H1 (cell line): ENCODE results near the gene FARP2. TPM values are rescaled to one million over a fixed set of nuclear protein-coding genes. Genes with fewer than 3 reads are reported as not detected.

Experiments
- CTCF ChIA-PET: fragments of 300-600 bp; sonication (Branson Sonifier 250); formaldehyde crosslinking; loops from one replicate; lab custom pipeline; 2021; ENCODE audit not compliant: partially characterized antibody; lab: Charles Lee
- POLR2A ChIA-PET: fragments of 300-600 bp; sonication (Branson Sonifier 250); formaldehyde crosslinking; loops from one replicate; lab custom pipeline; 2021; ENCODE audit warnings: inconsistent platforms; ENCODE audit not compliant: partially characterized antibody; lab: Charles Lee
- DNase-seq, 2 experiments: peaks; one replicate each; pipeline versions ENCODE4 v3.0.0 to v3.0.0-alpha.2; 2010 to 2022; ENCODE audit warnings: low spot score in 2 of 2, low read depth in 1 of 2, mixed read lengths in 1 of 2
- FAIRE-seq: peaks from 2 replicates; lab custom pipeline; 2011; peaks lifted over from hg19 to GRCh38; lab: Jason Lieb, UNC
- H2AFZ ChIP-seq: 2 replicates; pipeline ENCODE4 v1.8.1; 2012; ENCODE audit warnings: low read length, inconsistent platforms
- H2AK5ac ChIP-seq: 2 replicates; pipeline ENCODE4 v1.6.1; 2013; ENCODE audit warnings: low read depth, low read length
- H2BK120ac ChIP-seq: replicated peaks from 2 replicates; pipeline ENCODE3; 2013; ENCODE audit warnings: low read depth, low read length, inconsistent platforms
- H2BK12ac ChIP-seq: 2 replicates; pipeline ENCODE4 v1.6.1; 2013; ENCODE audit warnings: low read depth, low read length
- H2BK15ac ChIP-seq: 2 replicates; pipeline ENCODE4 v1.6.1; 2013; ENCODE audit warnings: low read length
- H2BK20ac ChIP-seq: 2 replicates; pipeline ENCODE4 v1.6.1; 2013; ENCODE audit warnings: low read length
- H2BK5ac ChIP-seq: 2 replicates; pipeline ENCODE4 v1.6.1; 2013; ENCODE audit warnings: low read depth, low read length
- H3K14ac ChIP-seq: 2 replicates; pipeline ENCODE4 v1.6.1; 2013; ENCODE audit warnings: inconsistent platforms; ENCODE audit not compliant: insufficient read length
- H3K18ac ChIP-seq: 2 replicates; pipeline ENCODE4 v1.6.1; 2013; ENCODE audit warnings: low read length; ENCODE audit errors: extremely low read depth
- H3K23ac ChIP-seq: 2 replicates; pipeline ENCODE4 v1.6.1; 2013; ENCODE audit warnings: inconsistent platforms; ENCODE audit not compliant: insufficient read length
- H3K23me2 ChIP-seq: 2 replicates; pipeline ENCODE4 v1.6.1; 2013; ENCODE audit warnings: low read depth, low read length
- H3K27ac ChIP-seq: 2 replicates; pipeline ENCODE4 v1.6.1; 2011; ENCODE audit warnings: low read depth, low read length, inconsistent platforms
- H3K27me3 ChIP-seq, 4 experiments: replicated peaks in 1 of 4; 1 replicate in 1 of 4; 2 replicates in 3 of 4; pipeline versions ENCODE4 v1.6.1 to v1.8.1; 2011 to 2013; ENCODE audit warnings: low read length in 3 of 4, mild to moderate bottlenecking in 3 of 4, inconsistent platforms in 2 of 4, mixed read lengths in 2 of 4, moderate library complexity in 1 of 4; ENCODE audit not compliant: control insufficient read depth in 3 of 4, insufficient read depth in 3 of 4; ENCODE audit errors: extremely low read depth in 1 of 4
- H3K36me3 ChIP-seq, 4 experiments: 2 replicates each; pipeline versions ENCODE4 v1.6.1 to v1.8.1; 2011 to 2013; ENCODE audit warnings: mild to moderate bottlenecking in 4 of 4, low read length in 3 of 4, moderate library complexity in 2 of 4, control low read depth in 1 of 4, inconsistent platforms in 1 of 4; ENCODE audit not compliant: insufficient read depth in 4 of 4, control insufficient read depth in 2 of 4
- H3K4ac ChIP-seq: replicated peaks from 2 replicates; pipeline ENCODE3; 2013; ENCODE audit warnings: low read length, low read depth, mixed read lengths, inconsistent platforms; ENCODE audit not compliant: insufficient read length
- H3K4me1 ChIP-seq, 4 experiments: replicated peaks in 1 of 4; 1 replicate in 1 of 4; 2 replicates in 3 of 4; pipeline versions ENCODE4 v1.6.1 to v1.8.1; 2011 to 2013; ENCODE audit warnings: low read length in 3 of 4, inconsistent platforms in 2 of 4, mixed read lengths in 1 of 4; ENCODE audit not compliant: insufficient read depth in 4 of 4, control insufficient read depth in 3 of 4
- H3K4me2 ChIP-seq, 2 experiments: 2 replicates each; pipeline versions ENCODE4 v1.6.1 to v1.8.1; 2011 to 2013; ENCODE audit warnings: low read depth in 2 of 2, low read length in 2 of 2, control low read depth in 1 of 2, inconsistent platforms in 1 of 2, mild to moderate bottlenecking in 1 of 2; ENCODE audit not compliant: insufficient read depth in 1 of 2
- H3K4me3 ChIP-seq, 4 experiments: fragments of 200-600, 300-600 bp in 1 of 4; sonication (generic), shearing (Covaris generic), sonication (Bioruptor Twin) in 1 of 4; 2 replicates each; pipeline versions ENCODE4 v1.5.1 to v1.8.1; 2011 to 2016; ENCODE audit warnings: low read length in 4 of 4, low read depth in 3 of 4, control low read depth in 2 of 4, inconsistent platforms in 2 of 4, mild to moderate bottlenecking in 2 of 4, mixed read lengths in 1 of 4, moderate library complexity in 1 of 4; ENCODE audit not compliant: insufficient read depth in 2 of 4; ENCODE audit errors: extremely low read depth in 1 of 4
- H3K56ac ChIP-seq: replicated peaks from 2 replicates; pipeline ENCODE3; 2013; ENCODE audit warnings: low read depth, mild to moderate bottlenecking, mixed read lengths, low read length, inconsistent platforms; ENCODE audit not compliant: insufficient read length
- H3K79me1 ChIP-seq: 2 replicates; pipeline ENCODE4 v1.6.1; 2013; ENCODE audit warnings: low read depth, low read length, control low read depth
- H3K79me2 ChIP-seq, 2 experiments: 2 replicates each; pipeline versions ENCODE4 v1.6.1 to v1.8.1; 2012 to 2013; ENCODE audit warnings: low read length in 2 of 2, mild to moderate bottlenecking in 2 of 2, inconsistent platforms in 1 of 2; ENCODE audit not compliant: insufficient read depth in 2 of 2, control insufficient read depth in 1 of 2
- H3K9ac ChIP-seq, 4 experiments: replicated peaks in 1 of 4; 1 replicate in 1 of 4; 2 replicates in 3 of 4; pipeline versions ENCODE4 v1.6.1 to v1.8.1; 2011 to 2013; ENCODE audit warnings: low read depth in 3 of 4, low read length in 3 of 4, control low read depth in 2 of 4, mild to moderate bottlenecking in 2 of 4, moderate library complexity in 2 of 4, inconsistent platforms in 1 of 4; ENCODE audit errors: extremely low read depth in 1 of 4
- H3K9me3 ChIP-seq, 2 experiments: 2 replicates each; pipeline versions ENCODE4 v1.6.1 to v1.8.1; 2012 to 2013; ENCODE audit warnings: mild to moderate bottlenecking in 2 of 2, moderate library complexity in 2 of 2, control low read depth in 1 of 2, inconsistent platforms in 1 of 2, low read depth in 1 of 2, low read length in 1 of 2, mixed read lengths in 1 of 2; ENCODE audit not compliant: insufficient read depth in 2 of 2
- H4K20me1 ChIP-seq, 2 experiments: replicated peaks in 1 of 2; 2 replicates each; pipeline versions ENCODE3 to v1.8.1; 2011 to 2013; ENCODE audit warnings: inconsistent platforms in 2 of 2, low read length in 2 of 2, mild to moderate bottlenecking in 1 of 2; ENCODE audit not compliant: insufficient read depth in 2 of 2, control insufficient read depth in 1 of 2
- H4K5ac ChIP-seq: 2 replicates; pipeline ENCODE4 v1.6.1; 2013; ENCODE audit warnings: low read length, low read depth, mixed read lengths, inconsistent platforms; ENCODE audit not compliant: insufficient read length
- H4K8ac ChIP-seq: 2 replicates; pipeline ENCODE4 v1.8.0; 2013; ENCODE audit warnings: mild to moderate bottlenecking, moderate library complexity, low read length, inconsistent platforms; ENCODE audit not compliant: insufficient read depth; ENCODE audit errors: extremely low read depth
- H4K91ac ChIP-seq: replicated peaks from 2 replicates; pipeline ENCODE3; 2013; ENCODE audit warnings: low read length, mixed read lengths, inconsistent platforms; ENCODE audit not compliant: insufficient read length
- CTCF ChIP-seq, 3 experiments: IDR thresholded peaks; 1 replicate in 2 of 3; 2 replicates in 1 of 3; pipeline versions ENCODE4 v1.5.1 to v1.6.1; 2011; ENCODE audit warnings: low read length in 3 of 3, mild to moderate bottlenecking in 3 of 3, inconsistent platforms in 2 of 3, low read depth in 1 of 3, moderate library complexity in 1 of 3; ENCODE audit not compliant: insufficient read depth in 1 of 3; ENCODE audit errors: control extremely low read depth in 1 of 3
- KDM4A ChIP-seq: IDR thresholded peaks from one replicate; pipeline ENCODE4 v1.7.1; 2012; ENCODE audit warnings: low read depth, mild to moderate bottlenecking, moderate library complexity, low read length, inconsistent platforms; ENCODE audit not compliant: severe bottlenecking
- RAD21 ChIP-seq, 2 experiments: IDR thresholded peaks in 1 of 2; conservative IDR thresholded peaks in 1 of 2; 2 replicates each; pipeline ENCODE4 v1.6.1; 2011; ENCODE audit warnings: low read depth in 2 of 2, low read length in 2 of 2, improper control_type of control experiment in 1 of 2, inconsistent platforms in 1 of 2, mild to moderate bottlenecking in 1 of 2, moderate library complexity in 1 of 2
- SP1 ChIP-seq: IDR thresholded peaks from 2 replicates; pipeline ENCODE4 v1.6.1; 2011; ENCODE audit warnings: low read depth, low read length
- WGBS, 2 experiments: shearing (Covaris generic) in 1 of 2; methylation state at CpG; one replicate each; pipeline versions ENCODE4 v1.1.6 to v1.1.7; 2013 to 2015; ENCODE audit warnings: low lambda C conversion rate in 2 of 2, mixed read lengths in 2 of 2, inconsistent platforms in 1 of 2, low coverage in 1 of 2, missing lambda C conversion rate in 1 of 2; ENCODE audit not compliant: insufficient replicate concordance in 2 of 2, insufficient coverage in 1 of 2, insufficient read length in 1 of 2; ENCODE audit errors: extremely low coverage in 1 of 2, missing lambda C conversion rate in 1 of 2; 5-methylcytosine and 5-hydroxymethylcytosine counted together
- polyA plus RNA-seq, 7 experiments: library from polyadenylated mRNA; depleted of rRNA in 3 of 7; stranded (reverse) in 5 of 7; unstranded in 2 of 7; fragments of >200 nt in 5 of 7; fragments of 200-250 nt in 2 of 7; gene quantifications; 1 replicate in 5 of 7; 2 replicates in 1 of 7; 4 replicates in 1 of 7; pipeline versions ENCODE4 v1.2.1 to v1.2.3, GENCODE V29; 2011 to 2013; ENCODE audit warnings: missing spikeins in 2 of 7, mixed read lengths in 2 of 7
- total RNA-seq: library from RNA; stranded (reverse); fragmentation: NEBNext Ultra II Directional; extraction: Animal tissue kit (Norgen Biotek cat#: 25700); gene quantifications from 2 replicates; pipeline ENCODE4 v1.2.1, GENCODE V29; 2021

Gene FARP2
- total and polyA plus RNA-seq, 2 of the 8 experiments (the other 6 are each of a cell fraction or from before 2014, with no cell fraction given), result 12.4 to 33.4 TPM

- WGBS, 2 experiments, result 93% methylated on average over 1 of the region's 1 CpG; no CpG with 5 or more reads in 1 of the 2 experiments
- CTCF ChIA-PET, result no interaction called here
- H2BK120ac ChIP-seq, result no peak overlapping the region
- TF ChIP-seq CTCF (IDR thresholded peaks at IDR 0.05; ENCODE audit: control extremely low read depth in 1 of 3, insufficient read depth in 1 of 3, low read depth in 1 of 3, low read length in 3 of 3) (no peak), SP1 (no peak), RAD21 (IDR thresholded peaks at IDR 0.05 in 1 of 2, conservative IDR thresholded peaks at IDR 0.05 in 1 of 2; ENCODE audit: low read depth in 2 of 2, low read length in 2 of 2) (no peak), KDM4A (no peak)
Measured at GRCh38 chr2:241321033-241321432, 35.1 kb upstream of the FARP2 start.

More at GRCh38 chr2:241321033-241321432, 35.1 kb upstream of the FARP2 start:
- Histone ChIP-seq H3K4ac (no peak overlapping the region), H2BK15ac (no peak overlapping the region), H2BK12ac (no peak overlapping the region), H3K14ac (no peak overlapping the region), H2AFZ (no peak overlapping the region), H3K23ac (no peak overlapping the region), H4K5ac (no peak overlapping the region), H3K79me1 (peaks cover 3% of the 10 kb centered on the region; the same call in 1 of the 2 replicates), H3K27me3 (no peaks in the 10 kb centered on the region), H4K8ac (no peak overlapping the region), H4K91ac (no peak overlapping the region), H3K4me2 (no peak overlapping the region), H2AK5ac (no peak overlapping the region), H3K56ac (no peak overlapping the region), H3K4me1 (peaks cover 0 to 7% (median under 1%) of the 10 kb centered on the region in 4 experiments; a peak in 3 of 7 replicates), H3K18ac (no peak overlapping the region), H4K20me1 (peaks cover 17 to 27% of the 10 kb centered on the region in 2 experiments), H3K23me2 (peaks cover 6% of the 10 kb centered on the region), H3K27ac (no peak overlapping the region), H2BK5ac (no peak overlapping the region), H2BK20ac (no peak overlapping the region), H3K36me3 (peaks cover 0 to 24% (median 0%) of the 10 kb centered on the region in 4 experiments; a peak in 3 of 8 replicates), H3K4me3 (no peak overlapping the region), H3K9me3 (no peaks in the 10 kb centered on the region), H3K9ac (no peak overlapping the region), H3K79me2 (peaks cover 57 to 100% of the 10 kb centered on the region in 2 experiments)
- DNase-seq (no peak), FAIRE-seq (no peak)
- POLR2A ChIA-PET, result interaction anchor here (1.7 to 2.9 kb wide), 2 partner anchors 8 to 11 kb away, joined by 3 to 15 read pairs; no protein-coding TSS in a partner anchor
